Activated CD4-positive, alpha-beta T cell treated with anti-CD3 and anti-CD28 coated beads for 48 hours (primary cell): ENCODE data around the gene SLCO6A1.

Experiments
- DNase-seq: peaks from one replicate; pipeline ENCODE4 v3.0.0-alpha.2; 2020

The SLCO6A1 gene

DNA sequence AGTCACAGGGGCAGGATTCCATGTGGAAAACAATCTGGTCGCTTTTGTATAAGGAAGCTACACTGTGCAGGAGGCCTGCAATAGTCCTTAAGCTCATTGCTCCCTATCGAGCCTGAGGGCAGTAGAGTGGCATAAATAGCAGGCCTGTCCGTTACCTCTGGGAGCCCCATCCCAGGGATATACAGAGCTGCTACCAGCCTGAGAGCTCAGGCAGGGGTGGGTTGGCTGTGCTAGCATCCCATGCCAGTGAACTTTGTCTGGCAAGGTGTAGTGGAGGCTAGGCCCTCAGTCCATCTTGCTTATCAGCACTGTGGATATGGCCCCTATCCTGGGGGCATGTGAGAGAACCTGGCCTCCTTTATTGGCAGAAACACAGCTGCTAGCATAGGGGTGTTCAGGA lies 47.7 kb downstream of the SLCO6A1 start:
- no peak for DNase-seq

DNA sequence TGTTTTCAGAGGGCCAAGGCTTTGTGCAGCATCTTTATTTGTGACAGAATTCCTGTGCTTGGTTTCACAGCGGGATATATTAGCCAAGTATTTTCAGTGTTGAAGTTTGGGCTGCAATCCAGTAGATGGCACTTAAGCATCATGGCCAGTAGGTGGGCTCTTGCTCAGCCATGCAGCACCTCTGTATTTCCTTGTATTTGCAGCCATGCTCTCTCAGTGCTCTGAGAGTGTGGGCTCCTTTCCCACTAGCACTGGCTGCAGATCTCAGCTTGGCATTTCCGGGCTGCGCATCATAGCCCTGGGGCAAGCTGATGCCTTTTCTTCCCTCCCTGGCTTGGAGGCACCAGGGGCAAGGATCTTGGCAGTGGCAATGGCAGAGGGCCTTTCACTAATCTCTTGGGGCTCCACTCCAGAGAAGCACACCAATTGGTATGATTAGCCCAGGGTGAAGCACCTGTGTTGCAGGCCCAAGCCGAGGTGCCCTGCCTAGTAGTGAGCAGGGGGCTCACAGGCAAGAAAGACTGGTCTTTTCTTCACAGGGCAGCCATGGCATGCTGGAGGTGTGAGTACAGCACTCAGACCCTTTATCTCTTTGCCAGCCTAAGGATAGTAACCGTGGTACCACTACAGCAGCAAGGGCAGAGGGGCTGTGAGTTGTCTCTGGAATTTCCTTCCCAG lies 48.3 kb downstream of the SLCO6A1 start:
- DNase-seq: no peak

DNA sequence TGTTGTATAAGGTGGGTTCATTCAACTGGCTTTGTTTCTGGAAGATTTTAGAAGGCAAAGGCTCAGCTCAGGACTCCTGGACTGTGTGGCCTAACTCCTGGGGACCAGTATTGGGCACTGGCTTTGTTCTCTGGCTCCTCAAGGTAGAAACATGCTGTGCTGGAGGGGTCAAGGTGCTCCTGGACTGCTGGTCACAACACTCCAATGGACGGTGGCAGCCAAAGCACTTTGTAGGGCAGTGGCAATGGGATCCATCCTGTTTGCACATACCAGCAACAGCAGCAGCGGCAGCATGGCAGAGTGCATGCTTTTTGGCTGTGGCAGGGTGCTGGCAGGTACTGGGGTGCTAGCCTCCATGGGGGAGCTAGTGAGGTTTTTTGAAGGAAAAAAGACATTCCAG lies 65.3 kb downstream of the SLCO6A1 start:
- DNase-seq: no peak

DNA sequence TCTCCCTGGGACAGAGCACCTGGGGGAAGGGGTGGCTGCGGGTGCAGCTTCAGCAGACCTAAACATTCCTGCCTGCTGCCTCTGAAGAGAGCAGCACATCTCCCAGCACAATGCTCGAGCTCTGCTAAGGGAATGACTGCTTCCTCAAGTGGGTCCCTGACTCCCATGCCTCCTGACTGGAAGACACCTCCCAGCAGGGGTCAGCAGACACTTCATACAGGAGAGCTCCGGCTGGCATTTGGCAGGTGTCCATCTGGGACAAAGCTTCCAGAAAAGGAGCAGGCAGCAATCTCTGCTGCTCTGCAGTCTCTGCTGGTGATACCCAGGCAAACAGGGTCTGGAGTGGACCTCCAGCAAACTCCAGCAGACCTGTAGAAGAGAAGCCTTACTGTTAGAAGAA lies 77.2 kb downstream of the SLCO6A1 start:
- no peak for DNase-seq

DNA sequence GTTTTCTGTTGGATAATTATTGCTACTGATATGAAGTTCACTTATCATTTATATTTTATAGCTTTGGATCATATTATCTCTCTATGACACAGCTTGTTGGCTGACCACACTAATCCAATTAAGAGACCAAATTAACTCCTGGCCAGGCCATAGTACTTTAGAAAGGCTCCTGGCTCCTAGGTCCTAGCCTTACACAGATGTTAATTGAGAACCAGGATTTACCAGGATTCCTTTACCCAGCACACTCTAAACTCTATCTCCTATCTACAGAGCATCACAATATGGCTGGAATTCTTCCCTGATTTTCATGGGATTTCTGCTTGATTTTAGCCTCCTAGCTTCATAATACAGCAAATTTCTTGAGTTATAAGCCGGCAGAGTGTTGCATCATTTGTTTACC lies 80.3 kb downstream of the SLCO6A1 start:
- DNase-seq: no peak

DNA sequence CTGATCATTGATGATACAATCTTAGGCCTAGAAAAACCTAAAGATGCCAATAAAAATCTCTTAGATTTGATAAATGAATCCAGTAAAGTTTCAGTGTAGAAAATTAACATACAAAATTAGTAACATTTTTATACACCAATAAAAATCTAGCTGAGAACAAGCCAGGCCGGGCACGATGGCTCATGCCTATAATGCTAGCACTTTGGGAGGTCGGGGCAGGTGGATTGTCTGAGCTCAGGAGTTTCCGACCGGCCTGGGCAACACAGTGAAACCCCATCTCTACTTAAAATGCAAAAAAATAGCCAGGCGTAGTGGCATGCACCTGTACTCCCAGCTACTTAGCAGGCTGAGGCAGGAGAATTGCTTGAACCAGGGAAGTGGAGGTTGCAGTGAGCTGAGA lies 84.4 kb downstream of the SLCO6A1 start:
- no peak for DNase-seq

DNA sequence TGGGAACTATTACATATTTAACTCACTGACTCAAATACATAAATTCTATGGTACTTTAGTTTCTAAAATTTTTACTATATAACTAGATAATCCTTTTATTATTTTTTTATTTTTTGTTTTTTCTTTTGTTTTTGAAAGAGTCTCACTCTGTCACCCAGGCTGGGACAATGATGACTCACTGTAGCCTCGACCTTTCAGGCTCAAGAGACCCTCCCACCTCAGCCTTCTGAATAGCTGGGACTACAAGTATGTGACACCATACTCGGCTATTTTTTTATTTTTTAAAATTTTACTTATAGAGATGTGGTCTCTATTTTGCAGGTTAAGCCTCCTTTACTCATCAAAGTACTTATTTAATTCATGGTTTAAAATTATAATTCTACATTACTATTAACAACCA lies 110.6 kb downstream of the SLCO6A1 start:
- DNase-seq: no peak

DNA sequence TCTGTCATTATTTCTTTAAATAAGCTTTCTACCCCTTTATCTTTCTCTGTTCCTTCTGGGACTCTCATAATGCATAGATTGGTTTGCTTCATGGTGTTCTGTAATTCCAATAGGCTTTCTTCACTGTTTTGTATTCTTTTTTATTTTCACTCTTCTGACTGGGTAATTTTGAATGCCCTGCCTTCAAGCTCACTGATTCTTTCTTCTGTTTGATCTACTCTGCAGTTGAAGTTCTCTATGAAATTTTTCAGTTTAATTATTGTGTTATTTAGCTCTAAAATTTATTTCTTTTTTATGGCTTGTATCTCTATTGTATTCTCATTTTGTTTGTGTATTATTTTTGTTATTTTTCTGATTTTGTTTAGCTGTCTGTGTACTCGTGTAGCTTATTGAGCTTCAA lies 113.4 kb downstream of the SLCO6A1 start:
- no peak for DNase-seq

DNA sequence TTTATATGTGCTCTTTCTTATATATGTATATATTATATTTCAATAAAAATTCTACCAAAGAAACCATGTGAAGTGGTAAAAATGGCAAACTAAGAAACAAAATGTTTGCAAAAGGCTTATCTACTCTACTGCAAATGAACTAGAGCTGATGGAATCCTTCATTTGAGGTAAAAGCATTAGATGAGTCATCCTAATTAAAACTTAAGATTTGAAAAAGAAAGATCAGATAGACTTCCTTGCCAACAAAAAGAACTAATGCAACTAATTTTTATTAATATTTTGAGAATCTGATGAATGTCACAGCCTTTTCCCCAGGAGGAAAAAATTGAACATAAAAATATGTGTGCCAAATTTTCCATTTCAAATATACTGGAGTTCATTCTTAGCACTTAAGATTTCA lies 118.6 kb downstream of the SLCO6A1 start:
- DNase-seq: no peak

DNA sequence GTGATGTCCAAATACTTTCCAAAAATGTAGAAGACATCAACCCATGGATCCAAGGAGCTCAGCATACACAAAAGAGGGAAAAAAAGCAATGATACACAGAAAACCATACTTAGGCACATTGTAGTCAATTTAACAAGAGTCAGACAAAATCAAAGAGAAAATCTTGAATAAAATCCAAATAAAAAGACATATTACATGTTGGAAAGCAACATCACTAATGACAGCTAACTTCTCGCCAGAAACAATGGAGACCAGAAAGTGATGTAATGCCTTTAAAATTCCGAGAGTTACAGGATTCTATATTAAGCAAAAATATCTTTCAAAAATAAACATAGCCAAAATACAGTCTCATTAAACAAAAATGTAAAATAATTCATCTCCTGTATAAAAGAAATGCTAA lies 122.9 kb downstream of the SLCO6A1 start:
- DNase-seq: no peak

DNA sequence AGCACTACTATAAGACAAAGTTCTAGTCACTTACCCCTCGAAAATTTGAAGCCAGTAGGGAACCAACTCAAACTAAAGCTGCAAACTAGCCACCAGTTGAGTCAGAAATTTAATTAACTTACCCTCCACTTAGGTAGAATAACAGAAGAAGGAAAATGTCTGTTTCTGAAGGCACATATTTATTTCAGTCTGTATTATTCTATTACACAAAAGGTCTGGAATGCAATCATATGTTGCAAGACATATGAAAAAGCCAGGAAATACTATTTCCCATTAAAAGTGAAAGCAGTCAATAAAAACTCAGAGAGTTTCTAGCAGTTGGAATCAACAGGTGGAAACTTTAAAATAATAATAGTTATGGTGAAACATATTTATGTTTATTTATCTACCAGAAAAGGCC lies 123.5 kb downstream of the SLCO6A1 start:
- no peak for DNase-seq

DNA sequence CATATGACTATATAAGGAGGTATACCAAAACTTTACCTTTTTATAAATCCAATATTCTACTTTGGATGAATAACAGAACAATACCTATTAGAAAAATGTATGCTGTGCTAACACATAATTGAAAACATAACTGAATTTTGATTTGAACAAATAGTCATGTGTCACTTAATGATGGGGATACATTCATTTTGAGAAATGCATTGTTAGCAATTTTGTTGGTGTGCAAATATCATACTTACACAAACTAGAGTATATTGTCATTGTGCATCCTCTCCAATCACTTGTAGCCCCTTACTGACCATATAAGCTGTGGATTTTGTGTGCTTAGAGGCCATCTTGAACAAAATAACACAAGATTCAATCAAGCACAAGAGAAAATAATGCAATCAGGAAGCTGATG lies 130.4 kb downstream of the SLCO6A1 start:
- DNase-seq: no peak

DNA sequence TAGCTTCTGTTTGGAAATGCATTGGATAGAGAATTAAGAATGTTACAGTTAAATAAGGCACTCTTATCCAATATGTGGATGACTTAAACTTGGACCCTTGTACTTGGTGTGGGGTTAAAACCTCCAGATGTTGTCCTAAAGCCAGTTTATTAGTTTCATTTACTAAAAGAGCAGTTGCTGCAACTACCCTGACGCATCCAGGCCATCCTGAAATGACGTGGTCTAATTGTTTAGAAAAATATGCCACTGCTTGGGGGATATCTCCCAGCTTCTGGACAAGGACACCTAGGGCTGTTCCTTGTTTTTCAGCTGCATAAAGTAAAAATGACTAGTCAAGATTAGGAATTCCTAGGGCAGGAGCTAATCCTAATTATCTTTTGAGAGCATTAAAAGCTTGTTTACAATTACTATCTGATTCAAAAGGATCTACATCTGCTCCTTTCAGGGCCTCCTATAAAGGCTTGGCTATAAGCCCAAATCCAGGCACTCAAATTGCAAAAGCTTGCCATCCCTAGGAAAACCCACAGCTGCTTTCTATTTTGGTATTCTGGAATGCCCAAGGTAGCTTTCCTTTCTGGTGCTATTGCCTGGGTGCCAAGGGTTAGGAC lies 157.0 kb downstream of the SLCO6A1 start:
- no peak for DNase-seq

DNA sequence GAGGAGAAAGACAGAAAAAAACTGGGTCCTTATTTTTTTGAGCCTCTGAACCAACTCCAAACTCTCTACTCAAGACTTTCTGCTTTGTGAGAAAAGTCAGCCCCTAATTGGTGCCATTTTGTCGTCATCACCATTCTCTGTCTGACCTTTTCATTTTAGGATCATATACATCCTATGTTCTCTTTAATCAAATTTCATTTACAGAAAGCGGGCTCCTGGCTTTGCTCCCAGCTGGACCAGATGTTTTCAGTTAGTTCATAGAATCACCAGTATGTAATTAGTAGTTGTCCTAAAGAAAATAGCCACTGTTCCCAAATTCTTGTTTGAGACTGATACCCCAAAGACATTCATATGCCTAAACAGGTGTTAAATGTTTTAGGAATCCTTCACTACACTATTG lies 174.1 kb downstream of the SLCO6A1 start:
- no peak for DNase-seq
